Neuronal stem cell (in vitro differentiated cells): ENCODE data around the gene KIAA2012.

Experiments used
- DNase-seq: peaks from one replicate; pipeline ENCODE4 v3.0.0-alpha.2; 2013; ENCODE audit warnings: low spot score
- H2AFZ ChIP-seq: one replicate; pipeline ENCODE4 v1.6.1; 2013; ENCODE audit warnings: mild to moderate bottlenecking, low read length, inconsistent platforms
- H2AK5ac ChIP-seq: 2 replicates; pipeline ENCODE4 v1.6.1; 2013; ENCODE audit warnings: low read depth, mild to moderate bottlenecking, inconsistent platforms, low read length, moderate library complexity, mixed read lengths
- H2BK120ac ChIP-seq: 2 replicates; pipeline ENCODE4 v1.6.1; 2013; ENCODE audit warnings: low read depth, mild to moderate bottlenecking, inconsistent platforms, low read length, moderate library complexity, mixed read lengths
- H2BK12ac ChIP-seq: one replicate; pipeline ENCODE4 v1.6.1; 2013; ENCODE audit warnings: low read length, inconsistent platforms
- H2BK15ac ChIP-seq: 2 replicates; pipeline ENCODE4 v1.6.1; 2013; ENCODE audit warnings: mild to moderate bottlenecking, low read length, inconsistent platforms, mixed read lengths
- H2BK5ac ChIP-seq: one replicate; pipeline ENCODE4 v1.6.1; 2013; ENCODE audit warnings: inconsistent platforms, mild to moderate bottlenecking, low read length, moderate library complexity
- H3K14ac ChIP-seq: one replicate; pipeline ENCODE4 v1.6.1; 2013; ENCODE audit warnings: low read length, inconsistent platforms
- H3K18ac ChIP-seq: 2 replicates; pipeline ENCODE4 v1.6.1; 2013; ENCODE audit warnings: low read length, inconsistent platforms
- H3K23ac ChIP-seq: 2 replicates; pipeline ENCODE4 v1.6.1; 2013; ENCODE audit warnings: low read depth, mild to moderate bottlenecking, mixed read lengths, low read length, inconsistent platforms; ENCODE audit not compliant: poor library complexity
- H3K27ac ChIP-seq: replicated peaks from 3 replicates; pipeline ENCODE4 v1.5.1; 2013; ENCODE audit warnings: low read length, inconsistent platforms
- H3K27me3 ChIP-seq, 3 experiments: 2 replicates each; pipeline ENCODE4 v1.6.1; 2013; ENCODE audit warnings: low read length in 3 of 3, mild to moderate bottlenecking in 2 of 3, inconsistent platforms in 1 of 3, low read depth in 1 of 3, mixed read lengths in 1 of 3, moderate library complexity in 1 of 3; ENCODE audit not compliant: control insufficient read depth in 3 of 3, insufficient read depth in 3 of 3
- H3K36me3 ChIP-seq, 2 donors: replicated peaks in 1 of 2; 2 replicates each; pipeline ENCODE4 v1.6.1; 2013; ENCODE audit warnings: low read length in 2 of 2; ENCODE audit not compliant: control insufficient read depth in 2 of 2, insufficient read depth in 2 of 2
- H3K4ac ChIP-seq: 2 replicates; pipeline ENCODE4 v1.6.1; 2013; ENCODE audit warnings: inconsistent platforms, mild to moderate bottlenecking, low read length, moderate library complexity
- H3K4me1 ChIP-seq, 2 donors: 1 replicate in 1 of 2; 2 replicates in 1 of 2; pipeline ENCODE4 v1.6.1; 2013; ENCODE audit warnings: low read length in 2 of 2, low read depth in 1 of 2; ENCODE audit not compliant: control insufficient read depth in 2 of 2, insufficient read depth in 1 of 2
- H3K4me2 ChIP-seq: one replicate; pipeline ENCODE4 v1.6.1; 2013; ENCODE audit warnings: mild to moderate bottlenecking, low read length, inconsistent platforms; ENCODE audit not compliant: insufficient read depth, poor library complexity, severe bottlenecking
- H3K4me3 ChIP-seq, 2 donors: 2 replicates each; pipeline ENCODE4 v1.5.1; 2013; ENCODE audit warnings: low read length in 2 of 2, mild to moderate bottlenecking in 2 of 2, inconsistent platforms in 1 of 2, moderate library complexity in 1 of 2
- H3K79me1 ChIP-seq: one replicate; pipeline ENCODE4 v1.6.1; 2013; ENCODE audit warnings: low read depth, mild to moderate bottlenecking, inconsistent platforms, low read length, moderate library complexity
- H3K9ac ChIP-seq: one replicate; pipeline ENCODE4 v1.6.1; 2013; ENCODE audit warnings: mild to moderate bottlenecking, low read depth, low read length, inconsistent platforms; ENCODE audit not compliant: poor library complexity
- H3K9me3 ChIP-seq, 2 donors: replicated peaks in 1 of 2; 2 replicates each; pipeline versions ENCODE3 to v1.6.1; 2013; ENCODE audit warnings: low read length in 2 of 2, mild to moderate bottlenecking in 2 of 2, inconsistent platforms in 1 of 2, low read depth in 1 of 2, mixed read lengths in 1 of 2, moderate library complexity in 1 of 2; ENCODE audit not compliant: control insufficient read depth in 2 of 2, insufficient read depth in 1 of 2
- H4K8ac ChIP-seq: one replicate; pipeline ENCODE4 v1.6.1; 2013; ENCODE audit warnings: low read depth, mild to moderate bottlenecking, inconsistent platforms, low read length, moderate library complexity
- H4K91ac ChIP-seq: one replicate; pipeline ENCODE4 v1.6.1; 2013; ENCODE audit warnings: low read length, low read depth, mild to moderate bottlenecking, inconsistent platforms; ENCODE audit not compliant: poor library complexity
- WGBS, 2 donors: extraction: QIAGEN DNeasy Blood & Tissue Kit; methylation state at CpG; one replicate each; pipeline ENCODE4 v1.1.7; 2013; ENCODE audit warnings: missing lambda C conversion rate in 2 of 2, mixed read lengths in 1 of 2; ENCODE audit not compliant: insufficient read length in 2 of 2, insufficient replicate concordance in 1 of 2; ENCODE audit errors: extremely low coverage in 2 of 2; 5-methylcytosine and 5-hydroxymethylcytosine counted together

The KIAA2012 gene

DNA sequence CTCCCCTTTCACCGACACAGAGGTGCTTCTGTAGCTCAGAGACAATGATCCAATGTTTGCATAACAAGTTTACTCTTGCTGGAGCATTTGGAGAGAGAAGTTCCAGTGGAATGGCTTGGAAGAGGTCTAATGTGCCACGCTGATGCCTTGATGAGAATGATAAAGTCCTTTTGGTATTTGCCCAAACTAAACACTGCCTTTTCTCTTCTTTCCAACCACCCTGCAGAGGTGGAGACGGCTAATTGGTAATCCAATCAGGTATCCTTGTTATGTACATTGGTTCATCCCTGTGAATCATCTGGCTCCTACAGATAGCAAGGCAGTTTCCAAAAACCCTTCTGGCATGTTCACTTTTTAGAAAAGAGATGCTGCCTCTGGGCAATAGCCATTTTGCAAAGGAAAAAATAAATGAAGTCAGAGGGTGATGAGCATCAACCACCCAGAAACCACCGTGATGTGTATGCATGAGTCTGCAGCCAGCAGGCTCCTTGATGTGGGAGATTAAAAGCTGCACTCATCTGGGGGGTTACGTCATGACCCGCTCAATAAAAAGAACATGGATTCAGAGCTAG lies 40.6 kb downstream of the KIAA2012 start:
- Histone ChIP-seq H3K79me1 (no peaks in the 10 kb centered on the region), H3K14ac (no peak overlapping the region), H3K23ac (no peak overlapping the region), H2BK120ac (no peak overlapping the region), H2BK5ac (no peak overlapping the region), H3K4me2 (no peak overlapping the region), H2AFZ (no peak overlapping the region), H3K4ac (no peak overlapping the region), H3K4me3 (no peak overlapping the region), H3K18ac (no peak overlapping the region), H3K27ac (no peak overlapping the region), H3K9ac (no peak overlapping the region), H3K36me3 (no peaks in the 10 kb centered on the region), H3K9me3 (no peaks in the 10 kb centered on the region), H4K91ac (no peak overlapping the region), H2BK12ac (no peak overlapping the region), H3K27me3 (no peaks in the 10 kb centered on the region), H2BK15ac (no peak overlapping the region), H4K8ac (no peak overlapping the region), H3K4me1 (peaks cover 0 to 9% of the 10 kb centered on the region in 2 donors), H2AK5ac (no peak overlapping the region)
- WGBS, 2 donors = no CpG with 5 or more reads among the region's 6 CpGs
- DNase-seq = no peak

DNA sequence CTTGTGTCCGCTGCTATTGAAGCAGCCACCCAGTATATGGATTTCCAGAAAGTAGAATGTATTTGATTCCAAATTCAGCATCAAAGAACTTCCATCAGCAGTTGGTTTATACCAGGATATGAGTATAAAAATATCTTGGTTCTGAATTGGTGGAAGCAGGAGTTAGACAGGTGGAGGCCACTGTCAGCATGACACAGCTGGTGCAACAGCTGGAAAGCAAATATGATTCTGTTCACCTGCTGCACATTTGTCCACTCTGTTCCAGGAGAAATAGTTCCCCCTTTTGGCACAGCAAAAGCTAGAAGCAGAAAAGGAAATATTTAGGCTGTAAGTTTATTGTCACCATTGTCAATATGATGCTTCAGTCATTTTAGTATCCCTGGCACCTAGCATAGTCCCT lies 41.2 kb downstream of the KIAA2012 start:
- Histone ChIP-seq H3K9me3 (no peaks in the 10 kb centered on the region), H3K14ac (no peak overlapping the region), H3K4me1 (peaks cover 0 to 9% of the 10 kb centered on the region in 2 donors), H3K27ac (no peak overlapping the region), H2BK12ac (no peak overlapping the region), H3K4me2 (no peak overlapping the region), H2BK5ac (no peak overlapping the region), H3K4ac (no peak overlapping the region), H2AK5ac (no peak overlapping the region), H3K36me3 (no peaks in the 10 kb centered on the region), H3K18ac (no peak overlapping the region), H3K79me1 (no peaks in the 10 kb centered on the region), H2BK120ac (no peak overlapping the region), H3K9ac (no peak overlapping the region), H2AFZ (no peak overlapping the region), H2BK15ac (no peak overlapping the region), H3K23ac (no peak overlapping the region), H4K8ac (no peak overlapping the region), H4K91ac (no peak overlapping the region), H3K4me3 (no peak overlapping the region), H3K27me3 (no peaks in the 10 kb centered on the region)
- WGBS, 2 donors = no CpG with 5 or more reads among the region's 1 CpG
- DNase-seq = no peak

DNA sequence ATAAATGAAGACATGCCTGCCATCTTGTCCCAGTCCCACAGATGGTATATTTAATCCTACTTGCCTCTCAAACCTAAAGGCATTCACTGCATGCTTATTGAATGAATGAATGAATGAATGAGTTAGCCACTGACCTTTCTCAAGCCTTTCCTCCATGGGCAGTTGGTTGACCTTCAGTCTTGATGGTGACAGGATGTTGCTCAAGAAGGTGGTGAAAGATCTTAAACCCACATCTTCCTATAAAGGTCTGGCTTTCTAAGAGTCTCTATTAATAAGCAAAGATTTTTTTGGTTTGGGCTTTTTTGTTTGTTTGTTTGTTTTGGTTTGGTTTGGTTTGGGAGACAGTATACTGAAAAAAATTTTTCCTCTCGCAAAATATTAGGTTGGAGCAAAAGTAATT lies 41.7 kb downstream of the KIAA2012 start:
- Histone ChIP-seq H3K14ac (no peak overlapping the region), H3K9me3 (no peaks in the 10 kb centered on the region), H4K8ac (no peak overlapping the region), H2BK12ac (no peak overlapping the region), H3K4me3 (no peak overlapping the region), H2AFZ (no peak overlapping the region), H2BK120ac (no peak overlapping the region), H3K23ac (no peak overlapping the region), H3K4me1 (peaks cover 0 to 9% of the 10 kb centered on the region in 2 donors), H4K91ac (no peak overlapping the region), H3K18ac (no peak overlapping the region), H3K27ac (no peak overlapping the region), H3K27me3 (no peaks in the 10 kb centered on the region), H3K36me3 (no peaks in the 10 kb centered on the region), H3K9ac (no peak overlapping the region), H2AK5ac (no peak overlapping the region), H3K4ac (no peak overlapping the region), H3K4me2 (no peak overlapping the region), H3K79me1 (no peaks in the 10 kb centered on the region), H2BK15ac (no peak overlapping the region), H2BK5ac (no peak overlapping the region)
- DNase-seq = no peak
- no CpG with 5 or more reads among the region's 1 CpG for WGBS, 2 donors

DNA sequence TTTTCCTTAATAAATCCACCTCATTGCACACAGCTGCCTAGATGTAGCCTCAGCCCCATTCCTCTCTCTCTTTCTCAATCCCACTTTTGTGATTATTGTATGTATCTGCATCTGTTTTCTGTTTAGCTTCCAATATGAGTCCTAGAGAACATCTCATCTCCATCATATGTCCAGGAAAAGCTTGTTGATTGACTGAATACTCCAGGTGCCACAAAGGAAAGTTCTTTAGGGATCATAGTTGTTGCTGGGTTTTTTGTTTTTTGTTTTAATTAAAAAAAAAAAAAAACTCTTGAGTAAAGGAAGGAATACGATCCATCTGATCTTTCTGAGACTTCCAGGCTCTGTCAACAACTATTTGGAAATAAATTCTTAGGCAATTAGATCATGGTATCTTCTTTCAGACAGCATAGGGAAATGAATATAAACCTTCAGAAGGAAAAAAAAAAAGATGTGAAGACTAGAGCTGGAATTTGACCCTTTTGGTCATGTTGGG lies 42.5 kb downstream of the KIAA2012 start:
- Histone ChIP-seq H2AK5ac (no peak overlapping the region), H3K18ac (no peak overlapping the region), H2BK15ac (no peak overlapping the region), H3K14ac (no peak overlapping the region), H3K27ac (no peak overlapping the region), H2BK120ac (no peak overlapping the region), H3K4me3 (no peak overlapping the region), H3K79me1 (no peaks in the 10 kb centered on the region), H3K23ac (no peak overlapping the region), H3K4ac (no peak overlapping the region), H2AFZ (no peak overlapping the region), H3K9me3 (no peaks in the 10 kb centered on the region), H3K4me2 (no peak overlapping the region), H2BK12ac (no peak overlapping the region), H2BK5ac (no peak overlapping the region), H3K36me3 (no peaks in the 10 kb centered on the region), H3K27me3 (no peaks in the 10 kb centered on the region), H4K8ac (no peak overlapping the region), H3K9ac (no peak overlapping the region), H4K91ac (no peak overlapping the region), H3K4me1 (peaks cover 0 to 7% of the 10 kb centered on the region in 2 donors)
- no peak for DNase-seq
- WGBS, 2 donors = no CpG with 5 or more reads among the region's 1 CpG
